Endothelial cell of hepatic sinusoid (primary cell): ENCODE results near the gene PDIA6.

ENCODE experiments used
- in situ Hi-C: cut with HindIII; loops from 2 replicates; pipeline ENCODE4 v1.10.0; 2017; ENCODE audit warnings: low sequenced_read_pairs

PDIA6 gene

GRCh38 chr2:10812362-10813162 lies at the start of gene PDIA6:
Gene PDIA6, minus strand, starts transcription at chr2:10812785. Its CDS starts 89 bp downstream, at chr2:10812696.
- in situ Hi-C loops: no loop called here

GRCh38 chr2:10862330-10862729 lies 49.7 kb upstream of the PDIA6 start:
- in situ Hi-C loops: no loop called here

GRCh38 chr2:10861765-10862164 lies 49.2 kb upstream of the PDIA6 start:
- in situ Hi-C loops: no loop called here

- in situ Hi-C loops: no loop called here
Measured at GRCh38 chr2:10860814-10861325, 48.3 kb upstream of the PDIA6 start.

- in situ Hi-C loops: no loop called here
Measured at GRCh38 chr2:10860081-10860813, 47.7 kb upstream of the PDIA6 start.

- in situ Hi-C loops: no loop called here
Measured at GRCh38 chr2:10859278-10859677, 46.7 kb upstream of the PDIA6 start.

- in situ Hi-C loops: no loop called here
Measured at GRCh38 chr2:10848541-10848940, 36.0 kb upstream of the PDIA6 start.

GRCh38 chr2:10847008-10847407 lies 34.4 kb upstream of the PDIA6 start:
- in situ Hi-C loops: no loop called here

GRCh38 chr2:10846110-10846861 lies 33.7 kb upstream of the PDIA6 start:
- in situ Hi-C loops: no loop called here

- in situ Hi-C loops: no loop called here
Measured at GRCh38 chr2:10845640-10846039, 33.1 kb upstream of the PDIA6 start.

- in situ Hi-C loops: no loop called here
Measured at GRCh38 chr2:10844097-10844496, 31.5 kb upstream of the PDIA6 start.

- in situ Hi-C loops: no loop called here
Measured at GRCh38 chr2:10842506-10842905, 29.9 kb upstream of the PDIA6 start.

- in situ Hi-C loops: no loop called here
Measured at GRCh38 chr2:10841547-10842219, 29.1 kb upstream of the PDIA6 start.

- in situ Hi-C loops: loop anchor here (5.0 kb wide), 1 partner anchor 62 kb away; no protein-coding TSS in a partner anchor
Measured at GRCh38 chr2:10839813-10840212, 27.2 kb upstream of the PDIA6 start.

GRCh38 chr2:10838734-10839133 lies 26.1 kb upstream of the PDIA6 start:
- in situ Hi-C loops: loop anchor here (5.0 kb wide), 1 partner anchor 64 kb away; no protein-coding TSS in a partner anchor

- in situ Hi-C loops: loop anchor here (5.0 kb wide), 1 partner anchor 65 kb away; no protein-coding TSS in a partner anchor
Measured at GRCh38 chr2:10837298-10838266, 25.0 kb upstream of the PDIA6 start.

- in situ Hi-C loops: loop anchor here (5.0 kb wide), 1 partner anchor 67 kb away; no protein-coding TSS in a partner anchor
Measured at GRCh38 chr2:10835052-10835970, 22.7 kb upstream of the PDIA6 start.

- in situ Hi-C loops: no loop called here
Measured at GRCh38 chr2:10834068-10834655, 21.6 kb upstream of the PDIA6 start.
